GM10266 (cell line): ENCODE measurements around the gene LYPD1.

Experiments
- DNase-seq: peaks from one replicate; pipeline ENCODE4 v3.0.0; 2012; ENCODE audit errors: extremely low spot score
- TF ChIP-seq, protein P1 (sequence below): IDR thresholded peaks from 2 replicates; pipeline ENCODE4 v1.5.1; 2012; ENCODE audit warnings: mild to moderate bottlenecking, low read depth; ENCODE audit not compliant: control insufficient read depth, insufficient read depth; ENCODE audit errors: missing control alignments

The LYPD1 gene

DNA sequence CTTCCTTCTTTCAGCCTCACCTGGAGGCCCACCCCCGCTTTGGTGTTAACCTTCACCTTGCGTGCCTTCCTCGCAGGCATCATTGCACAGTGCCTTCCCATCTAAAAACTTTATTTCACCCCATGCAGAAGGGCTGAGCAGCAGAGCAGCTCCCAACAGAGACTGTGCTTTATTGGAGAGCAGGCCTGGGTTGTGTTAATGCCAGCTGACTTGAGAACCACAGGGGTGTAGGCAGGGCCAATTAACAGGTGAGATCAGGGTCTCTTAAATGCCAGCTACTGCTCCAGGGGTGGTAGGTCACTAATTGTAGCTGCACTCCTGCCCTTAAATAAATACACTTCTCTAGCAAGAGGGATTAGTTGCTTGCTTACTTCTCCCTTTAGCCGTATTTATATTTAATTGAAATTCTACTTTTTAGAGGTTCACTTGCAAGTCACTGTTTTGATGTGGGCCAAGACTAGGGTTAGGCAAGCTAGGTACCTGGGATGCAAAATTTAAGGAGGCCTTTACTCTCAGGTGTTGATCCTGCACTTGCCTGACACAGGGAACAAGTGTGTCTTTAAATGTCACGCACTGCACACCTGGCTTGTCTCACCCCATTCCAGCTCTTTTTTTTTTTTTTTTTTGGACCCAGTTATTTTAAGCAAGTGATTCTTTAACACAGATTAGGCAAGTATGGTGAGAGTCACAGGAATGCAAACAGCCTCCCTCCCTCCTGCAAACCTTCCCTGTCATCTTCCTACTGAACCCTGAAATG is 54.5 kb downstream of the LYPD1 start:
- no peak for DNase-seq
- TF ChIP-seq, protein P1, sequence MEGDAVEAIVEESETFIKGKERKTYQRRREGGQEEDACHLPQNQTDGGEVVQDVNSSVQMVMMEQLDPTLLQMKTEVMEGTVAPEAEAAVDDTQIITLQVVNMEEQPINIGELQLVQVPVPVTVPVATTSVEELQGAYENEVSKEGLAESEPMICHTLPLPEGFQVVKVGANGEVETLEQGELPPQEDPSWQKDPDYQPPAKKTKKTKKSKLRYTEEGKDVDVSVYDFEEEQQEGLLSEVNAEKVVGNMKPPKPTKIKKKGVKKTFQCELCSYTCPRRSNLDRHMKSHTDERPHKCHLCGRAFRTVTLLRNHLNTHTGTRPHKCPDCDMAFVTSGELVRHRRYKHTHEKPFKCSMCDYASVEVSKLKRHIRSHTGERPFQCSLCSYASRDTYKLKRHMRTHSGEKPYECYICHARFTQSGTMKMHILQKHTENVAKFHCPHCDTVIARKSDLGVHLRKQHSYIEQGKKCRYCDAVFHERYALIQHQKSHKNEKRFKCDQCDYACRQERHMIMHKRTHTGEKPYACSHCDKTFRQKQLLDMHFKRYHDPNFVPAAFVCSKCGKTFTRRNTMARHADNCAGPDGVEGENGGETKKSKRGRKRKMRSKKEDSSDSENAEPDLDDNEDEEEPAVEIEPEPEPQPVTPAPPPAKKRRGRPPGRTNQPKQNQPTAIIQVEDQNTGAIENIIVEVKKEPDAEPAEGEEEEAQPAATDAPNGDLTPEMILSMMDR = no peak

DNA sequence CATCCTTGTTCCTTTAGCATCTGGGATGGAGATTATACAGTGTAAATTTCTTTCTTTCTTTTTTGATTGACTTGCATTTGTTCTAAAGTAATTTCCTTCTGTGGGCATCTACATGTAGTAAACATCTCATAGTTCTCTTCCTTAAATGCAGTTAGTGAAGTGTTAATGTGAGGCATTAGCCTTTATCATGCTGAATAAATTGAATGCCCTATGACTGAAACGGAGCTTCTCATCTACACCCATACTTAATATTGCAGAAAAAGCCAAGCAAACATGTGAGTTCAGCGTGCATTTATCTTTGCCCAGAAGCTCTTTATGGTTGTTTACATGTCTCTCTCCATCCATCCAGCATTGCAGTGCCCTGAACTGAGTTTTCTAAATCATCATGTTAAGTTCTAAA is 58.3 kb downstream of the LYPD1 start:
- TF ChIP-seq, protein P1 = no peak
- no peak for DNase-seq

DNA sequence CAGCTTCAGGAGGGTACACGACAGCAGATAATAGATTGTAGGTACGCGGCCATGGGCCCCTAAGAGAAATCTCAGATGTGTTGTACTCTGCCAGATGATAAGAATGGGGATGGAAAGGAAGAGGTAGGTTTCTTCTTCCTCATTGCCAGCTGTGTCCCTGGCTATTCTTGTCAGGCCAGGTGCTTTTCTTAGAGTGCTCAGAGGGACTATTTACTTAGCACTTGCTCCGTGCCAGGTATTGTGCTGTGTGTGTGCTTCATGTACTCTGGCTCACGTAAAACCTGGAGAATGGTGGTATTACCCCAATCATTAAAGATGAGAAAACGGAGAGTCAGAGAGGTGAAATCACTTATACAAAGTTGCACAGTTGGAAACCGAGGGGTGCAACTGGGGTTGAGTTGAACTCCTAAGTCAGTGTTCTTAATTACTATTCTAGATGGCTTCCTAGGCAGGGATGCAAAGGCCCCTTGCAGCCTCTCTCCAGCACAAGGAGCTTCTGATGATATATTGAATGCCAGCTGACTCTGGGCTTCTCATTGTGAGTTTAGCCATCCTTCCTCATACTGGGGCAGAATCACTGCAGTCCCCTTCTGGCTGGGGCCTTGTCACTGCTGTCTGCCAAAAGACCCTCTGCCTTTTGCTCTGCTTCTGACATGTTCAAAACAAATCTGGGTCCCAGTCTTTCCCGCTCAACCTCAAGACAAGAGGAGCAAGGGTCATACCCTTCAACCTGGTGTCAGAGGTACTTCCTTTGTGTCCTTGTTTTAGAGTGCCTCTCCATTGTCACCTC is 60.7 kb downstream of the LYPD1 start:
- no peak for DNase-seq
- TF ChIP-seq, protein P1 = no peak

DNA sequence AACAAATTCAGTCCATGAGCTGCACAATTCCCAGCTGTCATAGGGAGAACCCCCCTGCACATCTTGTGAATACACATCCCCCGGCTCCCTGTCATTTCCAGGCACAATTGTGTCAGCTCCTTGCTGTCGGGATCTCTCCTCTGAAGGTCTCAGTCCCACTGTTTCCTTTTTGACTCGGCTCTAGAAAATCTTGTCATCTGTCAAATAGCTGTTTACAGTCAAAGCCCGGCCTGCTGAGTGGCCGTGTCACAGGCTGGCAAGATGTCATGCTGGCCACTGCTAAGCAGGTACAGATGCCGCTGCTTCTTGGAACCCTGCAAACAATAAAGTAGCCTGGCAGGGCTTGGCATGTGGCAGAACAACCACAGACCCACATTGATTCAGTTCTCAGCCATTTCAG is 61.7 kb downstream of the LYPD1 start:
- TF ChIP-seq, protein P1 = no peak
- no peak for DNase-seq

DNA sequence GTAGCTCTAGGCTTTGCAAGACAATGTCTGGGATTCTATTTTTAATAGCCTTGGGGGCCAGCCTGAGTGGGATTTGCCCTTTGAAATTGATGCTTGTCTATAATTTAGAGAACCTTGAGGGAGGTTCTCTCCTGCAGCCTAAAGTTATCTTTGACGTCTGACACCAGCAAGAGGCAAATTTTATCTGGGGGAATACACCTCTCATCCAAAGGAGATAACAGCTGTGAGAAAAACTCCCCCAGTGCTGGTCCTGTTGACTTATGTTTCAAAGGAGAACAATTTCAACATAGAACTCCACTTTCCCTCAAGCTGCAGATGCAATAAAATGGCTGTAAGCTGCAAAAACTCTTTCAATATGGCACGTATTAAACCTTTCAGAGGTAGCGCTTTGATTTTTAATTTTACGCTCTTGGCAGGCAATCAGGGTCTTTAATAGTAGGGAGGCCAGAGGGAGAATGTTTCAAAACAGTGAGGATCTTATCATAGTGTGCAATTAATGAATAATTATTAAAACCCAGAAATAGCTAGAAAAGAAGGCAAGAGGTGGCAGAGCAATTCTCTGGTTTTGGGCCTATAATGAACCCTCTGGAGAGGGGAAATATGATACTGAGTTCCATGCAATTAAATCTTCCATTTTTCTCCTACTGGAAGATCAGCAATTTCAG is 62.4 kb downstream of the LYPD1 start:
- no peak for DNase-seq
- TF ChIP-seq, protein P1 = no peak

DNA sequence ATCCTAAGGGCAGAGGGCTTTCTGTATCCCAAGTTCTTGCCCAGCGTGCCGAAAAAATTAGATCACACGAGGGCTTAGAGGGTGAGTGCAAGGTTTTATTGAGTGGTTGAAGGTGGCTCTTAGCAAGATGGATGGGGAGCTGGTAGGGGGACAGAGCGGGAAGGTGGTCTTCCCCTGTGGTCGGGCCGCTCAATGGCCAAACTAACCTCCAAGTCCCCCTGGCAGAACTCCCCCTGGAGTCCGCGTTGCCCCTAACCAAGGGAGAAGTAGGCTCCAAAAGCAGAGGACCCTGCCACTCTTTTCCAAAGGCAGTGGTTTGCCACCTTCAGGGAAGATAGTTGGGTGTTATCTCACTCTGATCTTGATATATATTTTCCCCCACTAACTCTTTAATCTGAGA is 63.4 kb downstream of the LYPD1 start:
- DNase-seq = no peak
- TF ChIP-seq, protein P1 = no peak
